Body of pancreas (tissue), 4 donors: ENCODE measurements around the gene GNAZ. TPM values are rescaled to one million over a fixed set of nuclear protein-coding genes. Genes with fewer than 3 reads are reported as not detected.

Experiments
- ATAC-seq: fragments of 150-250 bp; one replicate; pipeline ENCODE4 v1.9.1; 2016
- DNase-seq, 4 donors: peaks; one replicate each; pipeline ENCODE4 v3.0.0-alpha.2; 2019
- H3K27ac ChIP-seq, 4 donors: fragments of 200-600 bp; sonication (generic); 1 replicate in 3 of 4; 2 replicates in 1 of 4; pipeline versions ENCODE4 v1.5.1 to v1.6.1; 2016 to 2019; ENCODE audit warnings: mild to moderate bottlenecking in 1 of 4, mixed read lengths in 1 of 4, moderate library complexity in 1 of 4
- H3K27me3 ChIP-seq, 2 donors: fragments of 200-600 bp; sonication (generic); one replicate each; pipeline ENCODE4 v1.6.0; 2016; ENCODE audit warnings: mild to moderate bottlenecking in 1 of 2
- H3K36me3 ChIP-seq, 2 donors: fragments of 200-600 bp; sonication (generic); replicated peaks in 1 of 2; 2 replicates each; pipeline ENCODE4 v1.5.1; 2016; ENCODE audit warnings: low read depth in 2 of 2; ENCODE audit not compliant: insufficient read depth in 1 of 2
- H3K4me1 ChIP-seq: fragments of 200-600 bp; sonication (generic); one replicate; pipeline ENCODE4 v1.6.0; 2016
- H3K4me3 ChIP-seq, 2 donors: fragments of 200-600 bp; sonication (generic); 1 replicate in 1 of 2; 2 replicates in 1 of 2; pipeline ENCODE4 v1.5.1; 2016 to 2019
- H3K9me3 ChIP-seq, 3 donors: fragments of 200-600 bp; sonication (generic); 1 replicate in 2 of 3; 2 replicates in 1 of 3; pipeline ENCODE4 v1.5.1; 2016
- POLR2A ChIP-seq, 3 donors: fragments of 450-650 bp; IDR thresholded peaks; one replicate each; pipeline ENCODE4 v1.6.1; 2016; ENCODE audit warnings: antibody characterized with exemption in 3 of 3, mild to moderate bottlenecking in 2 of 3
- WGBS, 2 donors: methylation state at CpG; one replicate each; pipeline ENCODE4 v1.1.5; 2017; 5-methylcytosine and 5-hydroxymethylcytosine counted together
- intact Hi-C: fragments of 100-400 bp; cut with DNase I; formaldehyde crosslinking; loops from one replicate; pipeline ENCODE4 v1.15.1; 2023
- total RNA-seq, 2 donors: library from RNA; depleted of rRNA; stranded (reverse); fragments of >200 nt; gene quantifications; one replicate each; pipeline ENCODE4 v1.1.0, GENCODE V29; 2016
- TF ChIP-seq, protein P1 (sequence below), 7 experiments: fragments of 450-650 bp in 4 of 7; fragments of 200-600 bp in 3 of 7; sonication (generic) in 3 of 7; IDR thresholded peaks; one replicate each; pipeline ENCODE4 v1.5.1; 2016 to 2019; ENCODE audit warnings: antibody characterized with exemption in 7 of 7

GNAZ gene
- total RNA-seq, 2 donors from 2014 or later, result 0.33 to 2.3 TPM

DNA sequence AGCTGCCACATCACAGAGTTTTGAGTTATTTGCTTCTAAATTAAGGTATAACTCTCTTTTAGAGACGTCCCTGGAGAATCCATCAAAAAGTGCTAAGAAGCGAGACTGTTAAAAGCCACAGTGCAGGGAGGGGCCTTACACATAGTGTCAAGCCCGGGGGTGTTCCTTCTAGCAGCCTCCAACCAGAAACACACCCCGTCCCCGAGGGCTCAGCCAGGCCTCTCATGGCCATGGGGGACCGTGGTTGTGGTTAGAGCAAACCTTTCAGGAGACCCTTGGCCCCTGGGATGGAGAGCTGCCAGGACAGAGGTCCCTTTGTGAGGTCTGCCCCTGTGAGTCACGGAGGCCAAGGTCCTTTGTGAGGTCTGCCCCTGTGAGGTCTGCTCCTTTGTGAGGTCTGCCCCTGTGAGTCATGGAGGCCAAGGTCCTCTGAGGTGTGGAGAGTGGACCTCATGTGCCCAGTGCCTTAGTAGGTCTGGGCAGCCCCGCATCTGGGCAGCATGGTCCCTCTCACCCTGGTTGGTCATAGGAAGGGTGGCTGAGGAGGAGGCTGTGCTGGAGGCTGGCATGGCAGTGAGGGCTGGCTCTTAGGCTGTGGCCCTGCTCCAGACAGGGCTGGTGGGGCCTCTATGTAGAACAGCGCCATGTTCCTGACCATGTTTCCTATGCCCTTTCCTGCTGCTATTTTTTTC is 5.4 kb downstream of the GNAZ start:
- ATAC-seq (no peak), DNase-seq (no peak)
- H3K27ac ChIP-seq, result no peak overlapping the region

DNA sequence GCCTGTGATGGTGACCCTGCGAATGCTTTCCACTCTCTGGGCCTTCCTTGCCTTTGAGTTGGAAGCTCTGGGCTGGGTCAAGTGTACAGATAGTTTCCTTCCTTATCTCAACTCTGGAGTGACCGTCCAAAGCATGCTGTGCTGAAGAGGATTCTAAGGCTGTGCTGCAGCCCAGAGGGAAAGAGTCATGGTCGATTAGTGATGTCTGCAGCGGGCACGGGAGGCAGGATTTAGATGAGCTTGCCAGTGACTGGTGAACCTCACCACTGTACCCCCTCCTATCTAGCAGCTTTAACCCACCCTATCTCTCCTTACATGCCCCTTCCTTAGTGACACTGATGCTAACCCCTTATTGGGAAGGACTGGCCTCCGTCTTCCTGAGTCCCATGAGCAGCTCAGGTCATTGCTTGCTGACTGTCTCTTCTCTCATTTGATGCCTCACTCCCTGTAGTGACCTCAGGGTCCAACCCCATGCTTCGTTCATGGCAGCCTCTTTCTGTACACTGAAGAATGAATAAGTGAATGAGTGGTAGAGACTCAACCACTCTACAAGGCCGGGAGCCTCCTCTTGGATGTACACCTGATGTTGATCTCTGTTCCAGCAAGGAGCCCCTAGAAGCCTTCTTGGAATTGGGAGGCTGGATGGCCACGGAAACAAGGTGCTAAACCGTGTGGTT is 6.7 kb downstream of the GNAZ start:
- no peaks in the 10 kb centered on the region for H3K9me3 ChIP-seq
- 89% methylated on average over 10 of the region's 10 CpGs for WGBS, 2 donors
- no peaks in the 10 kb centered on the region for H3K36me3 ChIP-seq
- no peaks in the 10 kb centered on the region for H3K27me3 ChIP-seq
- no peak for ATAC-seq
- intact Hi-C loops, result no loop called here
- no peak for DNase-seq
- H3K27ac ChIP-seq, result no peak overlapping the region
- H3K4me1 ChIP-seq, result peaks cover 11% of the 10 kb centered on the region
- TF ChIP-seq, protein P1, sequence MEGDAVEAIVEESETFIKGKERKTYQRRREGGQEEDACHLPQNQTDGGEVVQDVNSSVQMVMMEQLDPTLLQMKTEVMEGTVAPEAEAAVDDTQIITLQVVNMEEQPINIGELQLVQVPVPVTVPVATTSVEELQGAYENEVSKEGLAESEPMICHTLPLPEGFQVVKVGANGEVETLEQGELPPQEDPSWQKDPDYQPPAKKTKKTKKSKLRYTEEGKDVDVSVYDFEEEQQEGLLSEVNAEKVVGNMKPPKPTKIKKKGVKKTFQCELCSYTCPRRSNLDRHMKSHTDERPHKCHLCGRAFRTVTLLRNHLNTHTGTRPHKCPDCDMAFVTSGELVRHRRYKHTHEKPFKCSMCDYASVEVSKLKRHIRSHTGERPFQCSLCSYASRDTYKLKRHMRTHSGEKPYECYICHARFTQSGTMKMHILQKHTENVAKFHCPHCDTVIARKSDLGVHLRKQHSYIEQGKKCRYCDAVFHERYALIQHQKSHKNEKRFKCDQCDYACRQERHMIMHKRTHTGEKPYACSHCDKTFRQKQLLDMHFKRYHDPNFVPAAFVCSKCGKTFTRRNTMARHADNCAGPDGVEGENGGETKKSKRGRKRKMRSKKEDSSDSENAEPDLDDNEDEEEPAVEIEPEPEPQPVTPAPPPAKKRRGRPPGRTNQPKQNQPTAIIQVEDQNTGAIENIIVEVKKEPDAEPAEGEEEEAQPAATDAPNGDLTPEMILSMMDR (IDR thresholded peaks at IDR 0.05), result no peak
- TF ChIP-seq POLR2A (IDR thresholded peaks at IDR 0.05), result no peak
- H3K4me3 ChIP-seq, result no peak overlapping the region

More for the DNA sequence above, 5.4 kb downstream of the GNAZ start:
- peaks cover 14% of the 10 kb centered on the region for H3K4me1 ChIP-seq
- H3K9me3 ChIP-seq, result no peaks in the 10 kb centered on the region
- no peak for TF ChIP-seq POLR2A (IDR thresholded peaks at IDR 0.05)
- TF ChIP-seq, protein P1 (IDR thresholded peaks at IDR 0.05), result no peak
- 79 to 85% methylated on average over 7 to 9 of the region's 9 CpGs for WGBS, 2 donors
- H3K27me3 ChIP-seq, result no peaks in the 10 kb centered on the region
- H3K4me3 ChIP-seq, result no peak overlapping the region
- H3K36me3 ChIP-seq, result no peaks in the 10 kb centered on the region
- intact Hi-C loops, result no loop called here

DNA sequence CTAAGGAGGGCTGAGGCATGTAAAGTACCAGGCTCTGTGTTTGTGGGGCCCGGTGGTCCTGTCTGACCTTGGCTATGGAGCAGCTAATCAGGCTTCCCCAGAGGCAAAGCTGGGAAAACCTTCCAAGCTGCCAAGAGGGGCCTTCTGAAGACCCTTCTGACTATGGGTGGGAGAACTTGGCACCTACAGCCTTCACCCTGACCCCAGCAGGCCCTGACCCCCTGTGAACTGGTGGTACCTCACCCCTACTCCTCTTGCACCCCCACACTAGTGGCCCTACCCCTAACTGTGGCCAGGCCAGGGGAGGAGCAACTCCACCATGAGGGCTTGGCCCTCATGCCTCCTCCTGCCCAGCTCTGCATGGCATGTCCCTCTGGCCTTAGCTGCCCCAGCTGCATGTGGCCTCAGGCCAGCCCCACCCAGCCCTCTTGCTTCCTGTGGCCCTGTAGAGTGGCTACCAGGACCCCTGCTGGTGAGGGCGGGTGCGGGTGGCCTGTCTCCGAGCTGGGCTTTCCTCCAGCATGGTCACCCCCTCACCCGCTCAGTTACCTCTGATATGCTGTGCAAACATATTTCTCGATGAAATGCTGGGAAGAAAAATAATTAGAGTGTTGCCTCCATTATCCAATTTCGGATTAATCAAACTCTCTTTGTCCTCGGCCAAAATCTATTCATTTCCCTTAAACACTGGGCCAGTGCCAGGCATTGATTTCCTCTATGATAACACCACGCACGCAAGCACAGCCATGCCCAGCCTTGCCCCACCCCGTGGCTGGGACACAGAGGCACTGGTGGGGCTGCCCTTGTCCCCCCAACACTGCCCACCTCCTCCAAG is 7.5 kb downstream of the GNAZ start:
- no peaks in the 10 kb centered on the region for H3K9me3 ChIP-seq
- TF ChIP-seq, protein P1 (IDR thresholded peaks at IDR 0.05), result peak in 2 of 7 experiments; percentile 8 to 19
- TF ChIP-seq POLR2A (IDR thresholded peaks at IDR 0.05), result no peak
- peak; percentile 31 for ATAC-seq
- intact Hi-C loops, result no loop called here
- no peak overlapping the region for H3K4me3 ChIP-seq
- H3K36me3 ChIP-seq, result no peaks in the 10 kb centered on the region
- H3K27me3 ChIP-seq, result no peaks in the 10 kb centered on the region
- peak in 1 of 4 donors; percentile 40 for DNase-seq
- 27 to 43% methylated on average over 8 to 11 of the region's 11 CpGs for WGBS, 2 donors
- peak overlapping the region in 1 of 4 donors; percentile 10 for H3K27ac ChIP-seq
- H3K4me1 ChIP-seq, result peaks cover 11% of the 10 kb centered on the region

DNA sequence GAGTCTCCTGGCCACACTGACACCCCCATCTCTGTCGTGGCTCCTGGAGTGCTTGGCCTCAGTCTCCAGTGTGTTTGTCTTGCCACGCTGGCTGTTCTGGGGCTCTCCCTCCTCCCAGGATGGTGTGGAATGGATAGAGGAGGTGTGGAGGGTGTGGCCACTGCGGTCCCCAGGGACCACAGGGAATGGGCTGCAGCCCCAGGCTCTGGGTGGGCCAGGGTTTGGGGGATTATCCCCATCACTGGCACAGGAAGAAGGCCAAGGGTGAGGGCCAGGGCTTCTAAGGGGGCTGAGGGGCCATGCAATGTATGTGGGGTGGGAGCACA is 8.1 kb downstream of the GNAZ start:
- intact Hi-C loops, result no loop called here
- WGBS, 2 donors, result 59 to 86% methylated on average over 1 to 3 of the region's 3 CpGs
- ATAC-seq (no peak), DNase-seq (no peak)
- Histone ChIP-seq H3K4me3 (no peak overlapping the region), H3K9me3 (no peaks in the 10 kb centered on the region), H3K4me1 (peaks cover 11% of the 10 kb centered on the region), H3K27ac (no peak overlapping the region), H3K27me3 (no peaks in the 10 kb centered on the region), H3K36me3 (no peaks in the 10 kb centered on the region)
- TF ChIP-seq POLR2A (IDR thresholded peaks at IDR 0.05), result no peak
- TF ChIP-seq, protein P1 (IDR thresholded peaks at IDR 0.05), result no peak
